ENCODE results near the gene TEAD4.

TEAD4 gene

DNA sequence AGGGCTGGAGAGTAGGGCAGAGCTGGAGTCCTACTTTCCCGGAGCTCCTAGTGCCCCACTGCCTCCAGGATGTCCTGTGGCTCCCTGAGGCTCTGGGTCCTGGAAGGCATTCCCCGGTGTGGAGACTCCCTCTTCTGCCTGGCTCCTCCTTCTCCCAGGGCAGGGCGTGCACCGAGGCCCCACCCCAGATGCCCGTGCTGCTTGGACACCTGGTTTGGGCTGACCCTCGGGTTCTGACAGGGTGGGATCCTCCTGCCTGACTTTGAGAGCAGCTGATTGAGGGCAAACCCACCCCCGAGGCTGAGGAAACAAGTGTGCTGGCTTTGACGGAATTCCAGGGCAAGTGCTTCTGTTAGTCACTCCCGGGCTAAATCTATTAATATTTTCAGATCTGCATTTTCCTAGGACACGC is 15.4 kb downstream of the TEAD4 start:
- no peak for TF ChIP-seq GATA2 (IDR thresholded peaks at IDR 0.05; ENCODE audit: low read depth, low read length)

DNA sequence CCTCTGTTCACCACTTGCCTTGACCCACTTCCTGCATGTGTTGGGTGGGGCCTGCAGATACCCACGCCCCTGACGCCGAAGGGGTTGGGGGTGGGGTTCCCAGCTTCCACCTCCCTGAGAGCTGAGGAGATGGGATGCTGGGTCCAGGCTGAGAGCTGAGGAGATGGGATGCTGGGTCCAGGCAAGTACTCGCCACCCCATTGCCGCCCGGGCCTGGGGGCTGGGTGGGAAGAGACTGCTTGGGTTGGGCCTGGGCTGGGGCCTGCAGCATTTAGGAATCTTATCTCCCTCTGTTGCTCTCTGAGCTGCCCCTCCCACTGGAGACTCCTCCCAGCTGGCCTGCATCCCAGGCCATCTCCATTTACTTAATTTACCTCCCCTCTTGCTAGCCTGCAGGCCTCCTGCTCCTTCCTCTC is 17.4 kb downstream of the TEAD4 start:
- TF ChIP-seq GATA3 (IDR thresholded peaks at IDR 0.05; ENCODE audit: low read depth, low read length) (no peak), GATA2 (IDR thresholded peaks at IDR 0.05; ENCODE audit: low read depth, low read length) (no peak)

- no peak for TF ChIP-seq GATA2 (IDR thresholded peaks at IDR 0.05; ENCODE audit: low read depth, low read length)
- TF ChIP-seq GATA3 (IDR thresholded peaks at IDR 0.05; ENCODE audit: low read depth, low read length) = no peak
Observed at GRCh38 chr12:2977776-2978175, 18.6 kb downstream of the TEAD4 start.

GRCh38 chr12:2979806-2980205 is 20.6 kb downstream of the TEAD4 start:
- TF ChIP-seq GATA3 (IDR thresholded peaks at IDR 0.05; ENCODE audit: low read depth, low read length) (no peak), GATA2 (IDR thresholded peaks at IDR 0.05; ENCODE audit: low read depth, low read length) (no peak)

- TF ChIP-seq GATA3 (IDR thresholded peaks at IDR 0.05; ENCODE audit: low read depth, low read length) (no peak), GATA2 (IDR thresholded peaks at IDR 0.05; ENCODE audit: low read depth, low read length) (no peak)
Observed at GRCh38 chr12:2980630-2981029, 21.4 kb downstream of the TEAD4 start.

DNA sequence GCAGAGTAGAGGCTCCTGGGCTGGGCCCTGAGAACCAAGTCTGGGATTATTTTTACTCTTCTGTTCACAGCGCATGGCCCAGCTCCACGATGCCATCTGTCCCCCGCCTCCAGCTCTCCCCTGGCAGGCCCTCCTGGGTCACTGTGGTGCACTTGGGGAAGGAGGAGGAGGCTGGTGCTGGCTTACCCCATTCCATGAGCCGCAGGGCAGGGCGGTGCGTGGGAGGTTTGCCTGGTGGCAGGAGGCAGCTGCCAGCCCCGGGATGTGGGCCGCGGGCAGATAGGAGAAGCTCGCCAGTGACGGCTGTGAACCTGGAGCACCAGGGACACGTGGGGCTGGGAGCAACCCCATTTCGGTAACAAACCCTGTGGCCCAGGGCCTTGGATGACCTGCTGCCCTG is 23.2 kb downstream of the TEAD4 start:
- no peak for TF ChIP-seq GATA3 (IDR thresholded peaks at IDR 0.05; ENCODE audit: low read depth, low read length)
- TF ChIP-seq GATA2 (IDR thresholded peaks at IDR 0.05; ENCODE audit: low read depth, low read length) = no peak

DNA sequence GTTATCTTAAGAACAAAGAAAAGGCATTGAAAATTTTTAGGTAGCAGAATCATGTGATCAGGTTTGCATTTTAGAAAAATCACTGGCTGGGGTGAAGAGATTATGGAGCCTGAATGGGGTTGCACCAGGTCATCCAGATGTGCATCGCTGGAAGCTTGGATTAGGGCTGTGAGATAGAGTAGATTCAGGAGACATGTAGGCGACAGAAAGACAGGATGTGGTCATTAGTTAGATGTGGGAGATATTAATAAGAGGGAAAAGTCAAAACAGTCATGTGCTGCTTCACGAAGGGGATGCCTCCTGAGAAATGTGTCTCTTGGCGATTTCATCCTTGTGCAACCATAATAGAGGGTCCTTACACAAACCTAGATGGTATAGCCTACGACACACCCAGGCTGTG is 25.1 kb downstream of the TEAD4 start:
- no peak for TF ChIP-seq GATA2 (IDR thresholded peaks at IDR 0.05; ENCODE audit: low read depth, low read length)
- no peak for TF ChIP-seq GATA3 (IDR thresholded peaks at IDR 0.05; ENCODE audit: low read depth, low read length)

DNA sequence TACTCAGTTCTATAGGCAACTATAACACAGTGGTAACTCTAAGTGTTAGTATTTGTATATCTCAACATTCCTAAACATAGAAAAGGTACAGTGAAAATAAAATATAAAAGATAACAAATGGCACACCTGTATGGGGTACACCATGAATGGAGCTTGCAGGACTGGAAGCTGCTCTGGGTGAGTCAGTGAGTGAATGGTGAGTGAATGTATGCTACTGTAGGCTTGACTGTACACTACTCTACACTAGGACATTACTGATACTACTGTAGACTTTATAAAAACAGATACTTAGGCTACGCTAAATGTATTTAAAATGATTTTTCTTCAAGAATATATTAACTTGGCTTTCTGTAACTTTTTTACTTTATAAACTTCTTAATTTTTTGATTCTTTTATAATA is 25.5 kb downstream of the TEAD4 start:
- TF ChIP-seq GATA2 (IDR thresholded peaks at IDR 0.05; ENCODE audit: low read depth, low read length) = no peak
- TF ChIP-seq GATA3 (IDR thresholded peaks at IDR 0.05; ENCODE audit: low read depth, low read length) = no peak

- TF ChIP-seq GATA2 (IDR thresholded peaks at IDR 0.05; ENCODE audit: low read depth, low read length) (no peak), GATA3 (IDR thresholded peaks at IDR 0.05; ENCODE audit: low read depth, low read length) (no peak)
Observed at GRCh38 chr12:2986876-2987275, 27.7 kb downstream of the TEAD4 start.

DNA sequence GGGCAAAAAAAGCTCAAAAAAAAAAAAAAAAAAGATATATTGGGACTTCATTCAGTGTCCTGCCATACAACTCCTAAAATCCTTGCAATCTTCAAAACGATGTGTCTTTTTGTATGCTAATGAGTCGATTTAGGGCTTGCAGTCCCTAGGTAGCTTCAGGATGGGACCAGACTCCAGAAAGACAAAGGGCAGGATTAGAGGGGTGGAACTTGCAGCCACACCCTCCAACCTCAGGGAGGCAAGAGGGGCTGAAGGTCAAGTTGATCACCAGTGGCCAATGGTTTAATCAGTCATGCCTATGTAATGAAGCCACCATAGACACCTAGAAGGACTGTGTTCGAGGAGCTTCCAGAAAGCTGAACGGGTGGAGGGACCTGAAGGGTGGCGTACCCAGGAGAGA is 29.3 kb downstream of the TEAD4 start:
- TF ChIP-seq GATA2 (IDR thresholded peaks at IDR 0.05; ENCODE audit: low read depth, low read length) = no peak
- no peak for TF ChIP-seq GATA3 (IDR thresholded peaks at IDR 0.05; ENCODE audit: low read depth, low read length)

- TF ChIP-seq GATA3 (IDR thresholded peaks at IDR 0.05; ENCODE audit: low read depth, low read length) (no peak), GATA2 (IDR thresholded peaks at IDR 0.05; ENCODE audit: low read depth, low read length) (no peak)
Observed at GRCh38 chr12:2992724-2993123, 33.5 kb downstream of the TEAD4 start.

DNA sequence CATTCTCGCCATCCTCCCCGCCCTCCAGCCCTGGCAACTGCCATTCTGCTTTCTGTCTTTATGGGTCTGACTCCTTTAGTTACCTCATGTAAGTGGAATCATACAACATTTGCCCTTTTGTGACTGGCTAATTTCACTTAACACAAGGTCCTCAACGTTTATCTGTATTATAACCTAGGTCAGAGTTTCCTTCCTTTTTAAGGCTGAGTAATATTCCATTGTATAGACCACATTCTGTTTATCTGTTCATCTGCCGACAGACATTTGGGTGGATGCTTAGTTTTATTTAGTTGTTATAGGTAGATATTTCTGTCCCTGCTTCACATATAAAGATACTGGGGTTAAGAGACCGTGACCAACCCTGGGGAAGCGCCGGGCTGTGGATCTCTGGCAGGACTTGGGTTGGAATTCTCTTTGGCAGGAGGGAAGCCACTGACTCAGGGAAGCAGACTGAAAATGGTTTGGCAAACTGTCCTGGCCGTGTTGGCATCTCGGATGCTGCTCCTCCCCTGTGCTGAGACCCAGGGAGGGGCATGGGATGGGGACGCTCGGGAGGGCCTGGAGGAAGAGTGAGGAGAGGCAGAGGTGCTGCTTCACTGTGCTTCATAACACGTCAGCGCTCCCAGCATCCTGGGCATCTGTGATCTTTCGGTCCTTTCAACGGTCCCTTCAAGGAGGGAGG is 38.9 kb downstream of the TEAD4 start:
- TF ChIP-seq GATA3 (IDR thresholded peaks at IDR 0.05; ENCODE audit: low read depth, low read length) (no peak), GATA2 (IDR thresholded peaks at IDR 0.05; ENCODE audit: low read depth, low read length) (no peak)

DNA sequence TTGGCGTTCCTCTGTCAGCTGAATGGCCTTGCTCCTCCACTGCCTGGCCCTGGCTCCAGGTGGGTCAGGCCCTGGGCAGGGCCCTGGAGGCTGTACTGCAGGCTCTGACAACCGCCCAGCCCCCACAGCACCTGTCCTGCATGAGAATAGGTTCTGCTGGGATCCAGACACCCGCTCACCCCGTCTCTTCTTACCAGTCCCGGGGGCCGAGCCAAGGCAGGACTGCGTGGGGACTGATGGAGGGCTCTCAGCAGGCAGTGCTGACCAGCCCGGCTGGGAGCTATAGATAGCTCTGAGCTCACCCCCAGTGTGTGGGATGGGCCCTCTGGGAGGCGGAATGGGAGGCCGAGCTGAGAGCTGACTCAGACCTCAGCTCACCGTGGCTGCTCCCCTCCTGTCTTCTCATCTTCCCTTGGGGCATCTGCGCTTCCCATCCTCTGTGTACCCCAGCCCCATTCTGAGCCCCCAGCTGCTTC is 39.6 kb downstream of the TEAD4 start:
- TF ChIP-seq GATA3 (IDR thresholded peaks at IDR 0.05; ENCODE audit: low read depth, low read length) = no peak
- no peak for TF ChIP-seq GATA2 (IDR thresholded peaks at IDR 0.05; ENCODE audit: low read depth, low read length)

- TF ChIP-seq GATA2 (IDR thresholded peaks at IDR 0.05; ENCODE audit: low read depth, low read length) (no peak), GATA3 (IDR thresholded peaks at IDR 0.05; ENCODE audit: low read depth, low read length) (no peak)
Observed at GRCh38 chr12:2999265-2999841, 40.2 kb downstream of the TEAD4 start.

- TF ChIP-seq GATA3 (IDR thresholded peaks at IDR 0.05; ENCODE audit: low read depth, low read length) = no peak
- TF ChIP-seq GATA2 (IDR thresholded peaks at IDR 0.05; ENCODE audit: low read depth, low read length) = no peak
Observed at GRCh38 chr12:3000548-3001275, 41.5 kb downstream of the TEAD4 start.
